Activated naive CD8-positive, alpha-beta T cell treated with anti-CD3 and anti-CD28 coated beads, Interleukin-2, amount 50 U/mL, for 24 hours (primary cell): ENCODE results near the gene SLC39A12.

Experiments used
- ATAC-seq: fragments of 150-1000 bp; cut with Tn5 transposase; one replicate; pipeline ENCODE4 v1.10.0; 2021
- DNase-seq: peaks from one replicate; pipeline ENCODE4 v3.0.0; 2021
- H3K27ac Mint-ChIP-seq: one replicate; pipeline ENCODE4 v1.8.0; 2021; ENCODE audit warnings: mild to moderate bottlenecking, mixed read lengths
- H3K27me3 Mint-ChIP-seq: one replicate; pipeline ENCODE4 v1.8.0; 2021; ENCODE audit warnings: mixed read lengths
- H3K36me3 Mint-ChIP-seq: one replicate; pipeline ENCODE4 v1.8.0; 2021; ENCODE audit warnings: low read depth, mixed read lengths
- H3K4me1 Mint-ChIP-seq: one replicate; pipeline ENCODE4 v1.8.0; 2021; ENCODE audit warnings: mixed read lengths
- H3K4me3 Mint-ChIP-seq: one replicate; pipeline ENCODE4 v1.8.0; 2021; ENCODE audit warnings: mild to moderate bottlenecking, moderate library complexity, mixed read lengths
- H3K9me3 Mint-ChIP-seq: one replicate; pipeline ENCODE4 v1.8.0; 2021; ENCODE audit warnings: mixed read lengths

The SLC39A12 gene

DNA sequence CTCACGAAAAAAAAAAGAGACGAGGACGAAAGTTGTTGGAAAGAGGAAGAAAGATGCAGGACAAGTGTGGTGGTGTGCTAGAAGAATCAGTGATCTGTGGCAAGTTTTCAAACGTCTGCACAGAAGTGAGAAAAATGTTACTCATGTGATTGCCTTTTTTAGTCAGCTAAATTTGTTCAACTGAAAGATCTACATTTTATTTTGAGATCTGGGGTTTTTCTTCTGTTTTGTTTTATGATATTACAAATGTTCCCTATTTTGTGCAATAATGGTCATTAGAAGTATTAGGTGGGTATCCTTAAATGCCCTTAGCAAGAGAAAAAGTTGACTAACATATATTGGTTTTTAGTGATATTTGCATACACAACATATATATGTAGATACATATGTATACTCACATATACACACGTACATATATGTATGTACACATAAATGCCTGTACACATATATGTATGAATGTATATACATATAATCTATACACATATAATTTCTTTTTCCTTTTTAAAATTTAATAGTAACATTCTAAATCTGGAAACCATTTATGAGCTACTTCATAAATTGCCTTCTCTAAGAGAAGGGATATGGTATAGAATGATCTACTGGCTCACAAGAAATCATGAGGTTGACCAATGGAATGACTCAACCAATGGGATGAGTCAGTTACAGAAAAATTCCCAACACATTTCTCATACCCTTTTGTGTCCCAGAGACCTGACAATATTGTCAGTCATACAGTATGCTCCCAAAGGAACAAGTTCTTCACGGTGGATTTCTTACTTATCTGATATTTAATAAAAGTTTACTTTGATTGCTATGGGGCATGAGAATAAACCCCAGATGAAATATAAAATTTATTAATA is 38.4 kb downstream of the SLC39A12 start:
- DNase-seq (no peak), ATAC-seq (no peak)
- Mint-ChIP-seq H3K9me3 (no peaks in the 10 kb centered on the region), H3K36me3 (no peaks in the 10 kb centered on the region), H3K27ac (no peak overlapping the region), H3K27me3 (no peaks in the 10 kb centered on the region), H3K4me1 (peaks cover 2% of the 10 kb centered on the region), H3K4me3 (no peak overlapping the region)

DNA sequence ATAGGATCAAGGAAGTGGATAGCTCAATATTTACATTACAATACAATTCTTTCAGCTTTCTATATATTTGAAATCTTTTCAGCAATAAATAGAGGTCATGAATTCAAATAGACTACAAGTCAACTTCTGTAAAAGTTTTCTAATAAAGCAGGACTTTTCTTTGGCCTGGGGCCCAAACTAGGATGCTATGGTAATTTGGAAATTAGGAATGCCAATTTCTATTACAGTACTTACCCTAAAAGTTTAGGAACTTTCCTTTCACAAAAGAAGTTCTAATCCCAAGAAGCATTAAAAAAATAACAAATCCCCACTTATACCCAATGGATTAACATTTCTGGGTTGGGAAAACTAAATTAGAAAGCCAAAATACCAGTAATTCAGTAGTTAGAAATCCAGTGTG is 40.5 kb downstream of the SLC39A12 start:
- no peak overlapping the region for H3K4me3 Mint-ChIP-seq
- peaks cover 2% of the 10 kb centered on the region for H3K4me1 Mint-ChIP-seq
- H3K27ac Mint-ChIP-seq, result no peak overlapping the region

DNA sequence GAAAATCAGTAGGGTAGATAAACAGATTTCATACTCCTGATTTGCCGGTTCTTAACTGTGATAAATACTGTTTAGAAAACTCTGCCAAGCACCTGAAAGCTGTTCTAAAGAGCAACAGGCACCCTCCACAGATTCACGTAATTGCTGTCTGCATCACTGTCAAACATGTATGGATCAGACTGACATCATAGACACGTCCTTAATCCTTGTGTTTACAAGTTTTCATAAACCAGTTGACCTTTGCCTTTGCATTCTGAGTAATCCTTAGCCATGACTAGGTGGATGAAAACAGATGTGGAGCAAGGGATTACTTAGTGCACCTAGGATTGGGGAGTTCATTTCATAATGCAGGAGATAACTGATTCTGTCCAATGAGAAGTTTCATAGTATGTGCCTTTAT is 41.6 kb downstream of the SLC39A12 start:
- no peak for DNase-seq
- Mint-ChIP-seq H3K27me3 (no peaks in the 10 kb centered on the region), H3K36me3 (no peaks in the 10 kb centered on the region), H3K4me3 (no peak overlapping the region), H3K4me1 (peaks cover 2% of the 10 kb centered on the region), H3K27ac (no peak overlapping the region), H3K9me3 (no peaks in the 10 kb centered on the region)
- ATAC-seq, result no peak

More for the DNA sequence above, 40.5 kb downstream of the SLC39A12 start:
- Mint-ChIP-seq H3K9me3 (no peaks in the 10 kb centered on the region), H3K36me3 (no peaks in the 10 kb centered on the region), H3K27me3 (no peaks in the 10 kb centered on the region)
- no peak for DNase-seq
- ATAC-seq, result no peak

DNA sequence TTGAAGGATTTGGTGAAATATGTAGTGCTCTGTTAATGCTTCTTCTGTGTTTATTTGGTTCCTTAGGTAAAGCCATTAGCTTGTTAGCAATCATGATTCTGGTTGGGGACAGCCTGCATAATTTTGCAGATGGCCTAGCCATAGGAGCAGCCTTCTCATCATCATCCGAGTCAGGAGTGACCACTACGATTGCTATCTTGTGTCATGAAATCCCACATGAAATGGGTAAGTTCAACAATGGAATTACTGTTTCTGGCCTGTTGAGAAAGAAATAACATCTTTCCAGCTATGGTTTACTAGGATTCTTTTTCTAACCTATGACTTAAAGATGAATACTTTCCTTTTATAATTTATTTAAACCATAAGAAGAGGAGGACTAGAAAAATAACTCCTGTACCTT is 48.9 kb downstream of the SLC39A12 start:
- ATAC-seq, result no peak
- Mint-ChIP-seq H3K36me3 (no peaks in the 10 kb centered on the region), H3K27me3 (no peaks in the 10 kb centered on the region), H3K4me3 (no peak overlapping the region), H3K4me1 (no peaks in the 10 kb centered on the region), H3K27ac (no peak overlapping the region), H3K9me3 (no peaks in the 10 kb centered on the region)
- DNase-seq, result no peak

DNA sequence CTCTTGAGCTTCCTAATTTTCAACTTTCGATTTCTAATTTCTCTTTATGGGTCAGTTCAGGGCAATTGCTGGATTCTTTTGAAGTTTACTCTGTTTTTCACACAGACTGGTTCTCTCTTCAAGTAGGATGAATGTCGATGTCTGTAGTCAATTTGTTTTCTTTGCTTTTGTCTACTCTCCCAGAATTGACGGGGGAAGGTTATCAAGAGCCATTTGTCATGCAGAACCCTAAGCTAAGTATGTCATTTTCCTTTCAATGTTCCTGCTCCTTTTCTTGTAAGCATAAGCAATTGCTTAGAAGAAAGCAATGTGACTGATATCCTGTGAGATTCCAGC is 53.7 kb downstream of the SLC39A12 start:
- Mint-ChIP-seq H3K27me3 (no peaks in the 10 kb centered on the region), H3K36me3 (no peaks in the 10 kb centered on the region), H3K9me3 (no peaks in the 10 kb centered on the region), H3K4me1 (no peaks in the 10 kb centered on the region), H3K4me3 (no peak overlapping the region), H3K27ac (no peak overlapping the region)
- ATAC-seq (no peak), DNase-seq (no peak)

DNA sequence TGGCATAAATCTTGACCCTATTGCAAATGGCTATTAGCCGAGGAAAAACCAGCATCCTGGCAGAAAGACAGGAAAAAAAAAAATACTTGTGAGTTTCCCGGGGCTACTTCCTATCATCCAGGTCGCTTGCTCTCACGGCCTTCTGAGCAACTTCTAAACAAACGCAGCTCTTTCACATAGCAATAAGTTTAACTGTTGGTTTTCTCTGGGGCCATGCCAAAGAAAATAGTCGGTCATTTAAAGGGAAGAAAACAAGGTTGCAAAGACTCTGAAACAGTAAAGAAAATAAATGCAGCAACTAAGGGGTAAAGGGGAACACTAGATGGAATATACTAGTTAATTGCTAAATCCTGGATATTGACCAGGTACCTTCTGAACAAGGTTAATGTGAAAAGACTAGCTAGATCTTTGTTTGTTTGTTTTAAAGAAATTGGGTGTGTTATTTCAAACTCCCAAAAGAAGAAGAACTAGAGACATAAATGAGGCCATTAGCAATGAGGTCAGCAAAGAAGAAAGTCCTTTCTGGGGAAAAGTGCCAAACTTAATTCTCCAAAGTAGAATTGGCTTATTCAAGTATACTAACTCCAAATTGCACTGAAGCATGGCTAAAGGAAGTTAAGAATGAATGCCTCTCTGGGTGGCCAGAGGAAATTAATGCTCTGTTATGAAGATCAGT is 54.2 kb downstream of the SLC39A12 start:
- no peaks in the 10 kb centered on the region for H3K9me3 Mint-ChIP-seq
- H3K36me3 Mint-ChIP-seq, result no peaks in the 10 kb centered on the region
- H3K27me3 Mint-ChIP-seq, result no peaks in the 10 kb centered on the region
- no peak overlapping the region for H3K27ac Mint-ChIP-seq
- no peak for ATAC-seq
- no peak for DNase-seq
- no peaks in the 10 kb centered on the region for H3K4me1 Mint-ChIP-seq
- no peak overlapping the region for H3K4me3 Mint-ChIP-seq

DNA sequence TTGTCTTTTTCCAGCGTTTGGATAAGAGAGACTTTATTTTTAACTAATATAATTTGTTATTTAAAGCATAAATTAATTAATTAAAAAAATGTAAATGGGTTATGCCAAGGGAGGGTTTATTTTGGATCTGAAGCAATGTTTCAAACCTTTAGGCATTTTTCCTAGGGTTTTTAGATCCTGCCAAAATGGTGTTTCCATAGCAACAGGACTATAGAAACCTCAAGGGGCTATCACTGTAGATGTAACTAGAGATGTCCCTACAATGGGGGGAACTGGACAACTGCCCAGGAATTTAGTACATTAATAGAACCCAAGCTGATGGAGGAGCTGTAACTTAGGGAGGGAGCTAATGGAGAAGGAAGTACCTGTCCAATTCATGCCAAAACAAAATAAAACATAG is 57.3 kb downstream of the SLC39A12 start:
- Mint-ChIP-seq H3K27me3 (peaks cover 2% of the 10 kb centered on the region), H3K4me1 (no peaks in the 10 kb centered on the region), H3K4me3 (no peak overlapping the region), H3K36me3 (no peaks in the 10 kb centered on the region), H3K27ac (no peak overlapping the region), H3K9me3 (no peaks in the 10 kb centered on the region)
- no peak for ATAC-seq
- DNase-seq, result no peak

DNA sequence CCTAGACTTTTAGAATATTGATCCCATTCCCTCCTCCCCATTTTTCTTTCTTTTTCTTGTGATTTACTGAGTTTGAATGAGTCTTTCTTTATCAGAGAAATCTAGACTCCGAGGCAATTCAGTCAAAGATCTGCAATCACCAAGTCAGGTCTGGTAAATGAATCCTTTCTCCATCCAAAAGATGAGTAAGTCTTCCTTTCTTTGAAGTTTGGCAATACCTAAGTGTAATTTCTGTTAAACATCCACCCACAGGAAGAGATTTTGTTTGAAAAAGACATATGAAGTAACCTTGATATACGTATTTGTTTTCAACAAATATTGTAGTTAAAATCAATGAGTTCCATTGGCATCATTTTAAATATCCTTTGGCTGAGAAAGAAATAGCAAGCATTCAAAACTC is 58.3 kb downstream of the SLC39A12 start:
- ATAC-seq, result no peak
- no peaks in the 10 kb centered on the region for H3K4me1 Mint-ChIP-seq
- no peaks in the 10 kb centered on the region for H3K36me3 Mint-ChIP-seq
- DNase-seq, result no peak
- H3K27ac Mint-ChIP-seq, result no peak overlapping the region
- no peaks in the 10 kb centered on the region for H3K9me3 Mint-ChIP-seq
- H3K27me3 Mint-ChIP-seq, result peaks cover 2% of the 10 kb centered on the region
- H3K4me3 Mint-ChIP-seq, result no peak overlapping the region

DNA sequence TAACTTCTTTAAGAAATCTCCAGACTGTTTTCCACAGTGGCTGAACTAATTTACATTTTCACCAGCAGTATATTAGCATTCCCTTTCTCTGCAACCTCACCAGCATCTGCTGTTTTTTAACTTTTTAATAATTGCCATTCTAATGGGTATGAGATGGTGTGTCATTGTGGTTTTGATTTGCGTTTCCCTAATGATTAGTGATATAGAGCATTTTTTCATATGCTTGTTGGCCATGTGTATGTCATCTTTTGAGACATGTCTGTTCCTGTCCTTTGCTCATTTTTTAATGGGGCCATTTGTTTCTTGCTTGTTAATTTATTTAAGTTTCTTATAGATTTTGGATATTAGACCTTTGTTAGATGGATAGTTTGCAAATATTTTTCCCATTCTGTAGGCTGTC is 68.8 kb downstream of the SLC39A12 start:
- H3K9me3 Mint-ChIP-seq, result peaks cover 37% of the 10 kb centered on the region
- H3K27me3 Mint-ChIP-seq, result no peaks in the 10 kb centered on the region
- DNase-seq (no peak), ATAC-seq (no peak)
- no peaks in the 10 kb centered on the region for H3K4me1 Mint-ChIP-seq
- H3K4me3 Mint-ChIP-seq, result no peak overlapping the region
- H3K27ac Mint-ChIP-seq, result no peak overlapping the region
- H3K36me3 Mint-ChIP-seq, result no peaks in the 10 kb centered on the region

DNA sequence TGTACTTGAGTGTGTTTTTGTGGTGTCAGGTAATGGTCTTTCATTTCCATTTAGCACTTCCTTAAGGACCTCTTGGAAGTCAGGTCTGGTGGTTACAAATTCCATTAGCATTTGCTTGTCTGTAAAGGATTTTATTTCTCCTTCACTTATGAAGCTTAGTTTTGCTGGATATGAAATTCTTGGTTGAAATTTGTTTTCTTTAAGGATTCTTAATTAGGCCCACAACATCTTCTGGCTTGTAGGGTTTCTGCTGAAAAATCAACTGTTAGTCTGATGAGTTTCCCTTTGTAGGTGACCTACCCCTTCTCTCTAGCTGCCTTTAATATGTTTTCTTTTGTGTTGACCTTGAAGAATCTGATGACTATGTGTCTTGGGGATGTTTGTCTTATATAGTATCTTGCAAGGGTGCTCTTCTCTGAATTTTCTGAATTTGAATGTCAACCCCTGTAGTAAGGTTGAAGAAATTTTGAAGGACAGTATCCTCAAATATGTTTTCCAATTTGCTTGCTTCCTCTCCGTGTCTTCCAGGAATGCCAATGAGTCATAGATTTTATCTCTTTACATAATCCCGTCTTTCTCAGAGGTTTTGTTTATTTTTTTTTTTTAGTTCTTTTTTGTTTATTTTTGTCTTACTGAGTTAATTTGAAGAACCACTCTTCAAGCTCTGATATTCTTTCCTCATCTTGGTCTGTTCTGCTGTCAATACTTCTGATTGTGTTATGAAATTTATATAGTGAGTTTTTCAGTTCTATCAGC is 70.2 kb downstream of the SLC39A12 start:
- H3K27me3 Mint-ChIP-seq, result no peaks in the 10 kb centered on the region
- DNase-seq, result no peak
- H3K36me3 Mint-ChIP-seq, result no peaks in the 10 kb centered on the region
- H3K4me3 Mint-ChIP-seq, result no peak overlapping the region
- H3K4me1 Mint-ChIP-seq, result no peaks in the 10 kb centered on the region
- no peak for ATAC-seq
- no peak overlapping the region for H3K27ac Mint-ChIP-seq
- peaks cover 37% of the 10 kb centered on the region for H3K9me3 Mint-ChIP-seq

DNA sequence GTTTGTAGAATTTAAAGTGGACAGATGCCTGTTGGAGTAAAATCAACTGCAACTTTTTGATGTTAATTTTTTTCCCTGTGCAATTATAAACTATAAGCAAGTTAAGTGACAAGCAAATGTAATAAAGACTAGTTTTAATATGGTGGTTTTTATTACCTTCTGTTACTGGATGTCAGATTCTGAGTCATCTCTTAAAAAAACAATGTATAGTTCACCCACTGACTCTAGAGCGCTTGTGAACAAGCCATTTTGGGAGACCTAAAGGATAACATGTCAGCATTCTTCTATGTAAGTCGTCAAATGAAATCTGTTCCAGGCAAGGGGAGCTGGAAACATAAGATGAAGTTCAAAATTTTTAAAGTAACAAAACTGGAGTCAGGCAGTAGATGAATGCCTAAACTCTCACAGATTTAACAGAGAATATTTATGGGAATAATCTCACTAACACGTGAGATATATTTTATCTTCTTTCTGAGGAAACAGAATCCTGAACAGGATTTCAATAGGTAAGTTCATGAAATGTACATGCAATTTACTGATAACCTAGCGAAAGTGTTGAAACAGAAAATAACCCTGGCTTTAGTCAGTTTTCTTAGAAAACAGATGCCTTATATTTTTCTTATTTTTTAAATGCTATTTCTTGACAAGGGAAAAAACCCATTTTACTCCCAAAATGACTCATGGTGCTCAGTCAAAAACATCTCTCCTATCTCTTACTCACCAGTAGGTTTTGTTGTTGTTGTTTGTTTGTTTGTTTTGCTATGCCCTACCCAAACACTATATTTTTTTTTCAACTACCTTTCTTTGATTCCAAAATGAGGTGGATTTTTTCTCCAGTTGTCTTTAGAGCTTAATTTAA is 91.7 kb downstream of the SLC39A12 start:
- Mint-ChIP-seq H3K27ac (no peak overlapping the region), H3K4me3 (no peak overlapping the region), H3K4me1 (no peaks in the 10 kb centered on the region), H3K27me3 (no peaks in the 10 kb centered on the region), H3K36me3 (no peaks in the 10 kb centered on the region), H3K9me3 (no peaks in the 10 kb centered on the region)
- ATAC-seq (no peak), DNase-seq (no peak)

DNA sequence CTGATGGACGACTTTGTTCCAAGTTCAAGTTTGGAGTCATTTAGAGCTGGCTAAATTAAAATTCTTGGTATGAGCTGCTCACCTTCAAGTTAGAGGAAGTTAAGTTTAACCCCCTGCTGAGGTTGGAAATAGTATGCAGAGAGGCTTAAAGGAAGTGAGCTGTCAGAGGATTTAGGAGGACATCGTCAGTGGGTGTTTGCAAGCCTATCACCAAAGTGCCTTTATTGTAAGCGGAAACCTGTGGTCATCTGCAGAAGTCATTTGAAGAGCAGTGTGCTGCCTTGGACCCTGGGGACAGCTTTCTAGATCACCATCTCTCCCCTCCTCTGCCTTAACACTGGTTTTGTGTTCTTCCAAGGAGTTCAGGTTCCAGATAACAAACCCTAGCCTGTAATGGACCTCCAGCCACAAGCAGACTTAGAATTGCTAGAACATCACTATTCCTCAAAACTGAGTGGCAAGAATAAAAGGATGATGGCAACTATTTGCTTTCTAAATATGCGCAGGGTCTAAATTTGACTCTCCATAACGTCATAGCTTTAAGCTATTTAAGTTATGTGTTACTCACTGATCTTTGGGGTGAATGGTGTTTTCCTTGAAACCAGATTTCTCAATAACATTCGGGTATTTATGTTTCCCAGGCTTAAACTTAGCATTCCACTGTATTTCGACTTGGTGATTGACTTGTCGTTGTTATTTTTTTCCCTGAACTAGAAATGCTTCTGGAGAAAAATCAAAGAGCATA is 93.4 kb downstream of the SLC39A12 start:
- no peak overlapping the region for H3K27ac Mint-ChIP-seq
- no peaks in the 10 kb centered on the region for H3K27me3 Mint-ChIP-seq
- DNase-seq (no peak), ATAC-seq (no peak)
- H3K4me1 Mint-ChIP-seq, result no peaks in the 10 kb centered on the region
- H3K36me3 Mint-ChIP-seq, result no peaks in the 10 kb centered on the region
- H3K9me3 Mint-ChIP-seq, result no peaks in the 10 kb centered on the region
- no peak overlapping the region for H3K4me3 Mint-ChIP-seq

DNA sequence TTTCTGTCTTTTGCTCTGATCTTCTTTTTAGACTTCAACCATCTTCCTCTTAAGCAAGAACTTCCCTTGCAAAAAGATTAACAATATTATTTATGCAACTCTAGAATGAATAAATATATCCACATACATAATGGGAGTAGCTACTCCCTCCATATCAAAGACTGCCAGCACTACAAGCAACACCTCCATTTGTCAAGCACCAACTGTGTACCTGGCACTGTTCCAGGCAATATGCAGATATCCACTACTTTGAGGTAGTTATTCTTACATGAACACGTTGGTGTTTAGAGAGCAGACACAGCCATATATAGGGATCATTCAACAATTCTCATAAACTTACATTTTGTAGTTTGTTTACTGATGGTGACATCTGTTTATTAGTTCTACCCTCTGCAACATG is 104.9 kb downstream of the SLC39A12 start:
- ATAC-seq (no peak), DNase-seq (no peak)
- H3K27me3 Mint-ChIP-seq, result no peaks in the 10 kb centered on the region
- no peaks in the 10 kb centered on the region for H3K9me3 Mint-ChIP-seq
- no peaks in the 10 kb centered on the region for H3K36me3 Mint-ChIP-seq
- H3K27ac Mint-ChIP-seq, result no peak overlapping the region
- no peak overlapping the region for H3K4me3 Mint-ChIP-seq
- no peaks in the 10 kb centered on the region for H3K4me1 Mint-ChIP-seq
